Activated CD8-positive, alpha-beta memory T cell treated with anti-CD3 and anti-CD28 coated beads, Interleukin-2, amount 50 U/mL, for 1 hour (primary cell): Measurements from ENCODE around the gene FGD1.

Experiments used
- DNase-seq: peaks from one replicate; pipeline ENCODE4 v3.0.0-alpha.2; 2020; ENCODE audit errors: extremely low read depth

FGD1 gene

DNA sequence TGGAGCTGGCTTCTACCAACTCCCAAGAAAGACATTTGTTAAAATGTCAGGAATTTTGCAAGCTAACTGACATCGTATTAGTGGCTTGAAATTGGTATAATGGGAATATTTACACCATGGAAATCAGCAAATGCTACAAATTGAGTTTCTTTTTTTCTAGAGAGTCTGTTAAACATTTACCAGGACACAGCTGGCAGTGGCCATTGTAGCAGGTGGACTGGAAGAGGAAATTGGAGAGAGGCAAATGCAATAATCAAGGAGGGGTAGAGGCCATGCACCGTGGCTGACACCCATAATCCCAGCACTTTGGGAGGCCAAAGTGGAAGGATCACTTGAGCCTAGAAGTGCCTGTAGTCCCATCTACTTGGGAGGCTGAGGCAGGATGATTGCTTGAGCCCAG lies 88.8 kb downstream of the FGD1 start:
- DNase-seq: no peak

DNA sequence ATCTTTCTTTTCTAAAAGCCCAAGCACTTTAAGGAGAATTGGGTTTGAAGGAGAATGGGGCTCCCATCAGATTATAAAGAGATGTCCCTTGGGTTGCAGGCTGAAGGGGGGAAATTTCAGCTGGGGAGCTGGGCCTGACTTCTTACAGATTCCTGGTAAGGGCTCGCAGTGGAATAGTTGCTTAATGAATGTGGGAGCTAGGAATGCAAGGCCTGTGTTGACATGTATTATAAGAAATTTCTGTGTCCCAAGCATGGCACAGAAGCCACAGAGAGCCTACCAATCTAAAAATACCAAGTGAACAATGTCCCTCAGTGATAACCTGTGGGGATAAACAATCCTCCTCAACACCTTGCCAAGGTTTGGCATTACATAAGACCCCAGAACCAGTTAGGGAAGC lies 98.9 kb downstream of the FGD1 start:
- DNase-seq: no peak
